Liver (tissue), 3 donors: ENCODE measurements around the gene TMEM108.

Experiments
- EGR1 ChIP-seq, 2 donors: IDR thresholded peaks; 2 replicates each; pipeline ENCODE4 v1.6.1; 2016 to 2018; ENCODE audit warnings: antibody characterized with exemption in 2 of 2, low read depth in 2 of 2
- FOXA1 ChIP-seq: IDR thresholded peaks from 2 replicates; pipeline ENCODE4 v1.6.1; 2016; ENCODE audit warnings: antibody characterized with exemption
- GABPA ChIP-seq, 2 donors: IDR thresholded peaks in 1 of 2; conservative IDR thresholded peaks in 1 of 2; 2 replicates each; pipeline ENCODE4 v1.6.1; 2016; ENCODE audit warnings: antibody characterized with exemption in 2 of 2, mild to moderate bottlenecking in 1 of 2, moderate library complexity in 1 of 2
- HNF4G ChIP-seq: IDR thresholded peaks from 2 replicates; pipeline ENCODE4 v1.6.1; 2016; ENCODE audit warnings: antibody characterized with exemption
- JUND ChIP-seq, 2 donors: IDR thresholded peaks; 2 replicates each; pipeline ENCODE4 v1.6.1; 2016; ENCODE audit warnings: antibody characterized with exemption in 2 of 2
- RAD21 ChIP-seq, 2 donors: IDR thresholded peaks; 2 replicates each; pipeline ENCODE4 v1.6.1; 2016; ENCODE audit warnings: antibody characterized with exemption in 2 of 2, mild to moderate bottlenecking in 2 of 2
- TAF1 ChIP-seq: conservative IDR thresholded peaks from 2 replicates; pipeline ENCODE4 v1.6.1; 2016; ENCODE audit warnings: antibody characterized with exemption, mild to moderate bottlenecking
- TF ChIP-seq, protein P1 (sequence below): fragments of 150-350 bp; IDR thresholded peaks from 2 replicates; pipeline ENCODE4 v1.5.1; 2017; ENCODE audit warnings: improper control_type of control experiment, low read depth, low read length; ENCODE audit not compliant: missing input control
- TF ChIP-seq, protein P2 (sequence below): IDR thresholded peaks from 2 replicates; pipeline ENCODE4 v1.6.1; 2016; ENCODE audit warnings: antibody characterized with exemption
- TF ChIP-seq, protein P3 (sequence below): IDR thresholded peaks from 2 replicates; pipeline ENCODE4 v1.6.1; 2016; ENCODE audit warnings: antibody characterized with exemption, mild to moderate bottlenecking
- TF ChIP-seq, protein P4 (sequence below): IDR thresholded peaks from 2 replicates; pipeline ENCODE4 v1.6.1; 2016; ENCODE audit warnings: antibody characterized with exemption
- donor health status: healthy.
- donor health status: healthy.

DNA sequence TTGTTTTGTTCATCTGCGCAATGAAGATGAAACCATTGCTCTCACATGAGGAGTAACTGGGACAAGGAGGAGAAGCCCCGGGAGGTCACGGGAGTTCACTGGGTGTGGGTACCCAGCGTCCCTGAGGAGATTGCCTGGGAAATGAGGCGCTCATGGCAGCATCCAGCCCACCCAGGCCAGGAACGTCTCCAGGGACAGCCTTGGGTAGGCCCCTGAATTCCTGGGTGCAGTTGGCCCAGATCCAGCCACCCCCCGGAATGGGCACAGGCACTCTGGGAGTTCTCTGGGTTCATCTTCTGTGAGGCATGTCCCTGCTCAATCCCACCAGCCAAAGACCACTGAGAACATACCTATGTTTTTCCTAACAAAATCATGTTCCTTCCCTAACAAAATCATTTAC lies 380.2 kb downstream of the TMEM108 start:
- TF ChIP-seq, protein P1, sequence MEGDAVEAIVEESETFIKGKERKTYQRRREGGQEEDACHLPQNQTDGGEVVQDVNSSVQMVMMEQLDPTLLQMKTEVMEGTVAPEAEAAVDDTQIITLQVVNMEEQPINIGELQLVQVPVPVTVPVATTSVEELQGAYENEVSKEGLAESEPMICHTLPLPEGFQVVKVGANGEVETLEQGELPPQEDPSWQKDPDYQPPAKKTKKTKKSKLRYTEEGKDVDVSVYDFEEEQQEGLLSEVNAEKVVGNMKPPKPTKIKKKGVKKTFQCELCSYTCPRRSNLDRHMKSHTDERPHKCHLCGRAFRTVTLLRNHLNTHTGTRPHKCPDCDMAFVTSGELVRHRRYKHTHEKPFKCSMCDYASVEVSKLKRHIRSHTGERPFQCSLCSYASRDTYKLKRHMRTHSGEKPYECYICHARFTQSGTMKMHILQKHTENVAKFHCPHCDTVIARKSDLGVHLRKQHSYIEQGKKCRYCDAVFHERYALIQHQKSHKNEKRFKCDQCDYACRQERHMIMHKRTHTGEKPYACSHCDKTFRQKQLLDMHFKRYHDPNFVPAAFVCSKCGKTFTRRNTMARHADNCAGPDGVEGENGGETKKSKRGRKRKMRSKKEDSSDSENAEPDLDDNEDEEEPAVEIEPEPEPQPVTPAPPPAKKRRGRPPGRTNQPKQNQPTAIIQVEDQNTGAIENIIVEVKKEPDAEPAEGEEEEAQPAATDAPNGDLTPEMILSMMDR: no peak
- TF ChIP-seq, protein P2, sequence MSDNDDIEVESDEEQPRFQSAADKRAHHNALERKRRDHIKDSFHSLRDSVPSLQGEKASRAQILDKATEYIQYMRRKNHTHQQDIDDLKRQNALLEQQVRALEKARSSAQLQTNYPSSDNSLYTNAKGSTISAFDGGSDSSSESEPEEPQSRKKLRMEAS: no peak
- TF ChIP-seq HNF4G: no peak
- no peak for TF ChIP-seq FOXA1
- TF ChIP-seq, protein P3, sequence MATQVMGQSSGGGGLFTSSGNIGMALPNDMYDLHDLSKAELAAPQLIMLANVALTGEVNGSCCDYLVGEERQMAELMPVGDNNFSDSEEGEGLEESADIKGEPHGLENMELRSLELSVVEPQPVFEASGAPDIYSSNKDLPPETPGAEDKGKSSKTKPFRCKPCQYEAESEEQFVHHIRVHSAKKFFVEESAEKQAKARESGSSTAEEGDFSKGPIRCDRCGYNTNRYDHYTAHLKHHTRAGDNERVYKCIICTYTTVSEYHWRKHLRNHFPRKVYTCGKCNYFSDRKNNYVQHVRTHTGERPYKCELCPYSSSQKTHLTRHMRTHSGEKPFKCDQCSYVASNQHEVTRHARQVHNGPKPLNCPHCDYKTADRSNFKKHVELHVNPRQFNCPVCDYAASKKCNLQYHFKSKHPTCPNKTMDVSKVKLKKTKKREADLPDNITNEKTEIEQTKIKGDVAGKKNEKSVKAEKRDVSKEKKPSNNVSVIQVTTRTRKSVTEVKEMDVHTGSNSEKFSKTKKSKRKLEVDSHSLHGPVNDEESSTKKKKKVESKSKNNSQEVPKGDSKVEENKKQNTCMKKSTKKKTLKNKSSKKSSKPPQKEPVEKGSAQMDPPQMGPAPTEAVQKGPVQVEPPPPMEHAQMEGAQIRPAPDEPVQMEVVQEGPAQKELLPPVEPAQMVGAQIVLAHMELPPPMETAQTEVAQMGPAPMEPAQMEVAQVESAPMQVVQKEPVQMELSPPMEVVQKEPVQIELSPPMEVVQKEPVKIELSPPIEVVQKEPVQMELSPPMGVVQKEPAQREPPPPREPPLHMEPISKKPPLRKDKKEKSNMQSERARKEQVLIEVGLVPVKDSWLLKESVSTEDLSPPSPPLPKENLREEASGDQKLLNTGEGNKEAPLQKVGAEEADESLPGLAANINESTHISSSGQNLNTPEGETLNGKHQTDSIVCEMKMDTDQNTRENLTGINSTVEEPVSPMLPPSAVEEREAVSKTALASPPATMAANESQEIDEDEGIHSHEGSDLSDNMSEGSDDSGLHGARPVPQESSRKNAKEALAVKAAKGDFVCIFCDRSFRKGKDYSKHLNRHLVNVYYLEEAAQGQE: no peak
- TF ChIP-seq TAF1: no peak
- TF ChIP-seq EGR1 (IDR thresholded peaks at IDR 0.05; ENCODE audit: low read depth in 2 of 2): no peak
- TF ChIP-seq, protein P4, sequence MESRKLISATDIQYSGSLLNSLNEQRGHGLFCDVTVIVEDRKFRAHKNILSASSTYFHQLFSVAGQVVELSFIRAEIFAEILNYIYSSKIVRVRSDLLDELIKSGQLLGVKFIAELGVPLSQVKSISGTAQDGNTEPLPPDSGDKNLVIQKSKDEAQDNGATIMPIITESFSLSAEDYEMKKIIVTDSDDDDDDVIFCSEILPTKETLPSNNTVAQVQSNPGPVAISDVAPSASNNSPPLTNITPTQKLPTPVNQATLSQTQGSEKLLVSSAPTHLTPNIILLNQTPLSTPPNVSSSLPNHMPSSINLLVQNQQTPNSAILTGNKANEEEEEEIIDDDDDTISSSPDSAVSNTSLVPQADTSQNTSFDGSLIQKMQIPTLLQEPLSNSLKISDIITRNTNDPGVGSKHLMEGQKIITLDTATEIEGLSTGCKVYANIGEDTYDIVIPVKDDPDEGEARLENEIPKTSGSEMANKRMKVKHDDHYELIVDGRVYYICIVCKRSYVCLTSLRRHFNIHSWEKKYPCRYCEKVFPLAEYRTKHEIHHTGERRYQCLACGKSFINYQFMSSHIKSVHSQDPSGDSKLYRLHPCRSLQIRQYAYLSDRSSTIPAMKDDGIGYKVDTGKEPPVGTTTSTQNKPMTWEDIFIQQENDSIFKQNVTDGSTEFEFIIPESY: no peak
- TF ChIP-seq JUND (IDR thresholded peaks at IDR 0.05): no peak
- TF ChIP-seq GABPA (IDR thresholded peaks at IDR 0.05 in 1 of 2, conservative IDR thresholded peaks at IDR 0.05 in 1 of 2): no peak
- no peak for TF ChIP-seq RAD21 (IDR thresholded peaks at IDR 0.05)
